Nucleus accumbens (tissue), 56 donors: ENCODE data around the gene CCDC33.
A peak's percentile ranks its signal among the peaks of the same experiment; 100 is the strongest.
"Not testable (repeated sequence)": the region's sequence is repeated elsewhere in the genome, so short reads cannot be mapped to it uniquely, and the experiment has no call there.

ENCODE experiments used
- DNase-seq, 56 donors: peaks; one replicate each; lab custom pipeline; 2025; lab: John Stamatoyannopoulos, UW

CCDC33 gene

DNA sequence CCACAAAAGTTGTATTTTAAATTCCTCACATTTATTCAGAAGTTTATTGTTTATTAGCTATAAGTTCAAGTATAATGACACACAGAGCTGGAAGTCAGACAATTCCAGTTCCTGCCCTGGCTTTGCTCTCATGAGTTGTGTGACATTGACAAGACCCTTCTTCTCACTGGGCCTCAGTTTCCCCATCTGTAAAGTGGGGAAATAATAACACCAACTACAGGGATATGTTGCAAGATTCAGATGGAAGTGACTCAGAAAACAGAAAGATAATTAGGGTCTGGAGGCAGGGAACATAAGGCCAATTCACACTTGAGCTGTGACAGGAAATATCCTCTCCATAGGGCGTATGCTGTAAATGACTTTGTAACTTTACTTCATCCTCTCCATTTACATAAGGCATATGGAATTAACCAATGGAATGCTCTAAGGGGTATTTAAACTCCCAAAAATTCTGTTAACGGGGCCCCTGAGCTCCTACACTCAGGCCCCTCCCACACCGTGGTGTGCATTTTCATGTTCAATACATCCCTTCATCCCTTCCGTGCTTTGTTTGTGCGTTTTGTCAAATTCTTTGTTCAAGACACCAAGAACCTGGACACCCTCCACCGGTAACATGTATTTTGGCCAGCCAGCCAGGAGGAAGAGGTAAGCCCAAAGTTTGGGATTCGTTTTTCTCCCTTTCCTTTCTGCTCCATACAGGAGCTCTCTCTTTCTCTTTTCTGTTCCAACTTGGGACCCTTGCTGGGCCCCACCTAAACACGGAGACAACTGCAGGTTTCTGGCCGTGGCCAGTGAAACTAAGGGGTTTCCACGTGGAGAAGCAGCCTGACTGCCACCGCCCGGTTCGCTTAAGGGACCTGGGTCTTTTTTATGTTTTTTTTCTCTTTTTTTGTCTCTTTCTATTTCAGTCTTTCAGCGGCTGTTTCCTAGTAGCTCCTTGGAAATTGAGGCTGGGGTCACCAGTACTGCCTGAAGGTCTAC is 114.5 kb downstream of the CCDC33 start:
- no peak for DNase-seq

DNA sequence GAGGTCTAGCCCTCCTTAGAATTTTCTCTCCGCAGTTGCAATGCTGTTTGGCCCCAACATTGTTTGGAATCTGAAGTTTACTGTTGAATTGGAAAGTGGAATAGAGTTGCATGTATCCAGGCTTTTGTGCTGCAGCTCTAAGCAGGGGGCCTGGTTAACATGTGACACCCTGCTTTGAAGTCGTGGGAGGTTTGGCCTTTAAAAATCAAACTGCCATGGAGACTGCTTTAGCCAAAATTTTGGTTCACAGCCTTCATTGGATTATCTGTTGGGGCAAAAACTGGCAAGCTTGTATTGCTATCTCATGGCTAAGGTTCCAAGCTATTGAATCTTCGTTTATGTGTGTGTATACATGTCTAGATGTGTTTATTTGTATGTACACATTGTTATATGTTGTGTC is 115.5 kb downstream of the CCDC33 start:
- DNase-seq, result no peak

DNA sequence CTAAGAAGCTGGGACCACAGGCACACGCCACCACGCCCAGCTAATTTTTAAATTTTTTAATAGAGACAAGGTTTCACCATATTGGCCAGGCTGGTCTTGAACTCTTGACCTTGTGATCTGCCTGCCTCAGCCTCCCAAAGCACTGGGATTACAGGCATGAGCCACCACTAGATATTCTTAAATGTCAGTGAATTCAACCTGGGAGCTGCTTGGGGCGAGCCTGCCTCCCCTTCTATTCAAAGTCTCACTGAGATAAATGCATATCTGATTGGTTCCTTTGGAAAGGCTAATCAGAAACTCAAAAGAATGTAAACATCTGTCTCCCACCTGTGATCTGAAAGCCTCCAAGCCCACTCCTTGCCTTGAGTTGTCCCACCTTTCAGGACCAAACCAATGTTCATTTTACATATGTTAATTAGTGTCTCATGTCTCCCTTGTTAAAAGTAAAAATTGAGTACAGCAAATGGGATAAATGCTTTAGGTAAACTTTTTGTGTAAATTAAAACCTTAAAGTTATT is 116.3 kb downstream of the CCDC33 start:
- no peak for DNase-seq

DNA sequence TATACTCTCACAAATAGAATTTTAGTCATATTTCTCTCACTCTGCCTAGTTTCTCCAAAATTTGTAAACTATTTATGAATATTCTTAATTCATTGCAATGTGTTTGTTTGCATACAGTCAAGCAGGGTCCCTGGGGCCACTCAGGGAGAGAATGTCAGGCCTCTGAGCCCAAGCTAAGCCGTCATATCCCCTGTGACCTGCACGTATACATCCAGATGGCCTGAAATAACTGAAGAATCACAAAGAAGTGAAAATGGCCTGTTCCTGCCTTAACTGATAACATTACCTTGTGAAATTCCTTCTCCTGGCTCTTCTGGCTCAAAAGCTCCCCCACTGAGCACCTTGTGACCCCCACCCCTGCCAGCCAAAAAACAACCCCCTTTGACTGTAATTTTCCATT is 117.9 kb downstream of the CCDC33 start:
- not testable (repeated sequence) for DNase-seq

DNA sequence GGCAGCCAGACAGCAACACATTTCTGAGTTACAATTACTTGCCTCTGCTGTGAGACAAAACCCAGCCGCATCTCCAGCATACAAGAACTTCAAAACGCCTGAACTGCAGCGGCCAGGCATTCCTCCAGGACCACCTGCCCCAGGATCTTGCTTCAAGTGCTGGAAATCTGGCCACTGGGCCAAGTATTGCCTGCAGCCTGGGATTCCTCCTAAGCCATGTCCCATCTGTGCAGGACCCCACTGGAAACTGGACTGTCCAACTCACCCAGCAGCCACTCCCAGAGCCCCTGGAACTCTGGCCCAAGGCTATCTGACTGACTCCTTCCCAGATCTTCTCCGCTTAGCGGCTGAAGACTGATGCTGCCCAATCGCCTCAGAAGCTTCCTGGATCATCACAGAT is 119.9 kb downstream of the CCDC33 start:
- not testable (repeated sequence) for DNase-seq

DNA sequence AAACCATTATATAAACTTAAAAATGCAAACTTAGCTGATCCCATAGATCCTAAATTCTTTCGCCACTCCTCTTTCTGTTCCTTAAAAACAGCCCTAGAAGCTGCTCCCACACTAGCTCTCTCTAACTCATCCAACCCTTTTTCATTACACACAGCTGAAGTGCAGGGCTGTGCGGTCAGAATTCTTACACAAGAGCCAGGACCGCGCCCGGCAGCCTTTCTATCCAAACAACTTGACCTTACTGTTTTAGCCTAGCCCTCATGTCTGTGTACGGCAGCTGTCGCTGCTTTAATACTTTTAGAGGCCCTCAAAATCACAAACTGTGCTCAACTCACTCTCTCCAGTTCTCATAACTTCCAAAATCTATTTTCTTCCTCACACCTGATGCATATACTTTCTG is 121.4 kb downstream of the CCDC33 start:
- DNase-seq, result not testable (repeated sequence)

DNA sequence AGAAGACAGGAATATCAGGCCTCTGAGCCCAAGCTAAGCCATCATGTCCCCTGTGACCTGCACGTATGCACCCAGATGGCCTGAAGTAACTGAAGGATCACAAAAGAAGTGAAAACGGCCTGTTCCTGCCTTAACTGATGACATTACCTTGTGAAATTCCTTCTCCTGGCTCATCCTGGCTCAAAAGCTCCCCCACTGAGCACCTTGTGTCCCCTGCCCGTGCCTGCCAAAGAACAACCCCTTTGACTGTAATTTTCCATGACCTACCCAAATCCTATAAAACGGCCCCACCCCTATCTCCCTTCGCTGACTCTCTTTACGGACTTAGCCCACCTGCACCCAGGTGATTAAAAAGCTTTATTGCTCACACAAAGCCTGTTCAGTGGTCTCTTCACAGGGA is 123.2 kb downstream of the CCDC33 start:
- DNase-seq, result not testable (repeated sequence)

DNA sequence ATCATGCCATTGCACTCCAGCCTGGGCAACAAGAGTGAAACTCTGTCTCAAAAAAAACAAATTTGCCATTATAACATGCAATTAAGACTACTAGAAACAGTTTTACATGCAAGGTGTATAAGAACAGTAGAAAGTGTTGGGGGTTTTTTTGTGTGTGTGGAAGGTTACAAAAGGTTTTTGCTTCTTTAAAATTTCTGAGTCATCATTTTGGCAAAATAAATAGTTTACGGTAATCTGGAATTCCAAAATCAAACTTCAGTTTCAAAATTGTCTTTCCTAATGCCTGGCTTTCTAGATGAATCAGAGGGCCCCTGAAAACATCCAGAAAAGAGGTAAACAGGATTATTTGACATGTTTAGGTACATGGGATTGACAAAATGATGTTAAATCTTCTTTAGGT is 124.7 kb downstream of the CCDC33 start:
- DNase-seq, result not testable (repeated sequence)

DNA sequence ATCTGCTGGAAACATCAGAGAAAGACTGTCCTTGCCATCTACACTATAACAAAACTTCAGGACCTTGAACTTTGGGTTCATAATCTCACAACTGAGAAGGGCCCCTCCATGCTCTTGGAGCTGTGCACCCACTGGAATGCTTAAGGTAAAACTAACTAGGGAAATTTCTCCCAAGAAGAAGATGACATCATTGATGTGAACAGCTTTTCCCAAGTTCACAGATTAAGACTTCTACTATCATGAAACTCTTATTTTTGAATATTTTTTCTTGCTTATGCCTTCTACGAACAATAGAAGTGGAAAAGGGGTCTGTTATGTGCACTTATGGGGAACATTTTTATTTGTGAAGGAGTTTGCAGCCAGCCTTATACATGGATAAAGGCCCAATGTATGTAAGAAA is 126.4 kb downstream of the CCDC33 start:
- no peak for DNase-seq

DNA sequence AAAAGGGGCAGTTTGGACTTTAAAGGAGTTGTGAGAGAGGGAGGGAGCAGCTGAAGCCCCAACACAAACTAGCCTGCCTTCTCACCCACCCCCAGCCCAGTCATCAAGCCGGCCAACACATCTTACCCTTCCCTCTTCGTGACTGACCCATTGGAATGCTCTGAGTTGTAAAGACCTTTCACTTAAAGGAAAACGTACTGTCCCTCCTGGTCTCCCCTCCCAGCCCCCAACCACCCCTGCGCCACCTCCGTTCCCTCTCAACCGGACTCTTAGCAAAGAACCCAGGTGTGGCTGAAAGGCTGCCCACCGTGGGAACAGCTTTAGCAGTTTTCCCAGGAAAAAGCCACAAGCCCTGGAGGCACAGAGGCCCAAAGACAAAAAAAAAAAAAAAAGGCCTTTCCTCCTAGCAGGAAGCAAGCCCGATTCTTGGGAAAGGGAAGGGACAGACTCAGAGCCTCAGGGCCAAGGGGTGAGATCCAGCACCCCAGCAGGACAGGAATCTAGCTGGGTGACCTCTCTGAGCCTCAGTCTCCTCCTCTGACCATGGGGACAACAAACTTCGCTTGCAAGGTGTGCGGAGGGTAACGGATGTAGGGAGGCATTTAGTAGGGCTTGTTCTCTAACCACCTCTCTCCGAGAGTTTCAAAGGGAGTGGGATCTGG is 128.9 kb downstream of the CCDC33 start:
- no peak for DNase-seq

DNA sequence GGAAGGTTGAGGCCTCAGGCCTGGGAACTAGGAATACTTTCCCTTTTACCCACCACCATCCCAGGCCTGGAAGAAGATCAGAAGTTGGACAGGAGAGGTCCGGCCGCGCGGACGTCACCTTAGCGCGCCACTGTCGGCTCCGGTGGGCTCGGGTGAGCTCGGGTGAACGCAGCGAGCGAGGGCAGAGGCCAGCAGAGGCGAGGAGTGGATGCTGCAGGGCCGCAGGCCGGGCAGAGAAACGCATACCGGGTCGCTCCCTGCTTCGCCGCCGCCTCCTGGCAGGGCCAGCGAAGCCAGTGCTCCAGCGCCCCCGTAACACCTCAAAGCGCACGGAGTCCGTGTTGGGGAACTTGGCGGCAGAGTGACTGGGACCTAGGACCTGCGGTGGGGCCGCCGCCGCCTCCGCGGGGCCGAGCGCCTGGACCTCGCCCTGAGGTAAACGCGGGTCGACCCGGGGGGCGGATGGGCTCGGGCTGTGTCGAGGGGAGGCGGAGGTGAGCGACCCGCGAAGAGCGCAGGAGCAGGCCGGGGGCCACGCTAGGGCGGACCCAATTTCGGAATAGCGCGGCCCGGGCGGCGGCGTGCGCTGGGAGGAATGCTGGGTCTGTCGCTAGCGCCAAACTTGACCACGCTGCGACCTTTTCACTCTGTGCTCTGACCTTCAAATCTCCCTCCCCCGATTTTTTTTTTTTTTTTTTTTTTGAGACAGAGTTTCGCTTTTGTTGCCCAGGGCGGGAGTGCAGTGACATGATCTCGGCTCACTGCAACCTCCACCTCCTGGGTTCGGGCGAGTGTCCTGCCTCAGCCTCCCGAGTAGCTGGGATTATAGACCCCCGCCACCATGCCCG is 129.7 kb downstream of the CCDC33 start:
- DNase-seq, result no peak

DNA sequence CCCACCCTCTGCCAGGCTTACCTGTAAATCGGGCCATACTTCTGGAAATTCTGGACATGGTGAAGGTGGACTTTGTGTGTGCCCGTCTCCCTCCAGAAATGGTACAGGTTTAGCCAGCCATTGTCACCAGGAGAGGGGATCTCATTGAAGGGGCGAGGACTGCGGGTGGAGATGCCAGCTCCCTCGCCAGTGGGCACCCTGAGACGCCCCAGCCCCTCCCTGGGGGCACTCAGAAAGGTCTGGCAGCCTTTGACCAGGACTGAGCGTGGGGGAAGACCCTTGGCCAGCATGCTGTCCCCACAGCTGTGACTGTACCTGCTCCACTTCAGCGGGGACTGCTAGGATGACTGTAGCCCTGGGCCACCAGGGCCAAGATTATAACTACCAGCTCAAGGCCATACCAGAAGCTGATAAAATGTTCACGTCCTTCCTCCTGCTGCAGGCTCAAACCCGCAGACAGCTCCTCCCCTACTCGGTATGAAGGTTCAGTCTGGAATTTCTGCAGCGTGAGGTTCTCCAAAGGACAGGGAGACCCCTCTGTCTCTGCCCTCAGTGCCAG is 131.2 kb downstream of the CCDC33 start, which contains the start of gene CYP11A1:
Gene CYP11A1, minus strand, starts transcription at position 351 of the 559 bp plus-strand sequence. Its CDS starts 61 bp downstream, at position 290.
- no peak for DNase-seq

DNA sequence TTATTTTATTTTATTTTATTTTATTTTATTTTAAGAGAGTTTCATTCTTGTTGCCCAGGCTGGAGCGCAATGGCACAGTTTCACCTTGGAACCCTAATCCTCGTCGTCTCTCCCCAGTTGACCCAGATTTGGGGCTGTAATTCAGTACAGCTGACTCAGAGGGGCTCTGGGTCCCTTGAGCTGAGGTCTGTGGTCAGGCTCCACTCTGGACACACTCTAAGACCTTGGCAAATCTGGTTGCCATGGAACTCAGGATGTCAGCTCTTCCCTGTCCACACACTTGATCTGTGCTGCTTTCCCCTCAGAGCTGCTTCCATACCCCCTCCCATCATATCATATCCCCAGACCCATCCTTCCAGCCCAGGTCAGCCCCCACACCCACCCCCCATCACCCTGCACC is 132.0 kb downstream of the CCDC33 start:
- no peak for DNase-seq

DNA sequence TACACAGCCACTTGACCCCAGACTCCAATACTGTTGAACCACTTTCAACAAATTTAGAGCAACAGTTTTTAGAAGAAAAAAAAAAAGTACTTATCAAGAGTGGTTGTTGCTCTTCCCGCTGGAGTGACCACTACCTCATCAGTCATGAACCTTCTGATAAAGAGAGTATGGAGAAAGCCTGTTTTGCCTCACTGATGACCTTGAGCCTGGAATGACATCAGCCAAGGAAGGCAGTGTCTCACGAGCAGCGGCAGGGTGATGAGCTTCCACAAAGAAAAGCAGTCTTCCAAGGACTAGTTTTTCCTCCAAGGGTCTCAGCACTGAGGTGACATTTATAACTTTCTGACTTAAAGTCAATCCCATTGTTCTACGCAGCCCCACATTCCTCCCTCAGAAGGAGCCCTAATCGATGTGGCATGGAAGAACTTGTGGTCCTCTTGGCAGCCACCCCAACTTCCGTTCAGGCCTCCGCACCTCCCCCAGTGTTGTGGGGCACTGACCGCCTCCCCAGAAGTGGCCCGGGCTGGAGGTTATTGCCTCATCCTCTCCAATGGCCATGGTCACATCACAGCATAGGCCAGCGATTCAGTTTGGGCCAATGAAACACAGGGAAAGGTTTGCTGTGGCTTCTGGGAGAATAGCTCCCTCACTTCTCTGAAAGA is 133.1 kb downstream of the CCDC33 start:
- DNase-seq, result no peak

DNA sequence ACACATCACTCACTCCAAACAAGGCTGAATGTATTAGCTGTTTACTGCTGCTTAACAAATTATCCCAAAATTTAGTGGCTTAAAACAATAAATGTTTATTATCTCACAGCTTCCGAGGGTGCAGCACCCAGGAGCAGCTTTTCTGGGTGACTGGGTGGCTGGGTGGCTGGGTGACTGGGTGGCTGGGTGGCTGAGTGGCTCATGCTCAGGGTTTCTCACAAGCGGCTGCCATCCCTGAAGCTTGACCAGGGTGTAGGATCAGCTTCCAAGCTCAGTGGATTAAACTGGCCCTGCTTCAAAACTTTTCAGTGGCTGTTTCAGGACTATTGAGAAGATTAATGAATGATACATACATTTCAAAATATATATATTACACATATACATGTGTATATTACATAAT is 133.6 kb downstream of the CCDC33 start:
- DNase-seq, result no peak

DNA sequence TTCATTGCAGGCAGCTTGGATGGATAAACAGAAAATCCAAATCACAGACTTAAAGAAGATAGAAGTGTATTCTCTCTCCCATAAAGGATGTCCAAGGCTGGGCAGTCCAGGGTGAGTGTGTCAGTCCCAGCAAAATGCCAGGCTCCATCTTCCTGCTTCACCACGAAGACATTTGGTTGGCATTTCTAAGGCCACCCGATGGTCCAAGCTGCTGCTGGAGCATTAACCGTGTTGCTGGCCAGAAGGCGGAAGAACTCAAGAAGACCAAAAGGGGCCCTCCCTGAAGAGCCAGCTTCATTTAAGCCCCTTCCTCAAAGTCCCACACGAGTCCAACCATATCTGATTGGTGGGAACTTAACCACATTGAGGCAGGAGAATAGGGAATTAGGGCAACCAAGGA is 134.3 kb downstream of the CCDC33 start:
- DNase-seq, result no peak

DNA sequence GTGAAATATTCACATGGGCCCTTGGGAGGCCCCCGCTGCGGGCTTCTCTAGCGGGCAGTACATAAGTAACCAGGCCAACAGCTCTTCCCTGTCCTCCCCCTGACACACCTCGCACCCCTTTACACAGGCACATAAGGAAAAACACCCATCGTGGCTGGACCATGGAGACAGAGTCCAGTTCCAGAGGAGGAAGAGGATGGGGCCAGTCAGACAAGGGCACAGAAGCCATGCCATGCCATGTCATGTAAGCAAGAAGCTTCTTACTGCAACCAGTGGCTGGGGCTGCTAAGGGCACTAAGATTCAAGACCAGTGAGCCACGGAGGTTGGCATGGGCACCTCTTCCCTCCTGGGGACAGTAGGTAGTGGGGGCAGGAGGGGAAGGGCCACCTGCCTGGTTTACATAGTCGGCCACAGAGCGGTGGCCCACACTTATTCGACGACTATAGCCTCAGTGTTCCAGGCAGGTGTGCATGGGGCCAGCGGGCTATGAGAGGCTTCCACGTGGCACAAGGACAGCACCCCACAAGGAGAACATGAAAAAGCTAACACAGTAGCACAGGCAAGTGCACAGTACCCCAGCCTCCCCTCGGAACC is 137.0 kb downstream of the CCDC33 start:
- DNase-seq, result no peak

DNA sequence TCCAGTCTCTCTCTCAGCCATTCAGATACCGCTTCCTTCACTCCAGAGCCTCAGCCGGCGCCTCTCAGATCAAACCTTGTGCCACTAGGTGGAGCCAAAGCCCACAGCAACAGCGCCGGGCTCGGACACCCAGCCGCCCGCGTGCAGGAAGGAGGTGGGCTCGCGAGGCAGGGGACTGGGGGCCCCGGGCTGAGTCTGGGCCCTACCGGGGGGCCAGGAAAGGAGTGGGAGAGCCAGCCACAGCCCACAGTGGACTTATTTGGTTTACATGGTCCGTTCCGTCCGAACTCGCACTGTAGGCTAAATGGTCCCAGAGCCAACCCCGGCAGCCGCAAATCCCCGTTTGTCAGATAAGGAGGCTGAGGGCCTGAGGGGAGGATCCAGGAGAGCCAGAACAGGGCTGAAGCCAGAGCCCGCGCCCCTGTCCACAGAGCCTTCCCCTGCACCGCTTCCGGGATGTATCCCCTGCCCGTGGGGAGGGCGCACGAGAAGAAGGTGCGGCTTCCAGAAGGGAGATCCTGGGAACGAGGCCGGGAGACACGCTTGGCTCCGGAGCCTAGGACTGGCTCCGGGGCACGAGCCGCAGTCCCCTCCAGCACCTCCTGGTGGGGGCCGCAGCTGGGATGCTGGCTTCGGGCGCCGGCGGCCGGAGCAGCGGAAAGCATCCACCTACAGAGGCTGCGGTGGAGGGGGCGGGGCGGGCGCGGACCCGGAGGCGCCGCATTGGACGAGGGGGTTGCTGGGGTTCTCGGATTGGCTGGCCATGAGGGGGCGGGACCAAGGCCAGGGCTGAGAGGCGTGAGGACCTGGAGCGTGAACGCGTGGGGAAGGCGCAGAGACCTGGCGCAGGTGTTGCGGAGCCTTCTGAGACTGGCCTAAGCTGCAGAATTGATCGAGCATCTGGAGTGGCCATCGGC is 137.9 kb downstream of the CCDC33 start:
- DNase-seq, result peak in 54 of 56 donors; percentile 43 to 91 (median 75)
